GM21367 (cell line): ENCODE results near the gene GGA2.
A peak's percentile ranks its signal among the peaks of the same experiment; 100 is the strongest.
"Not testable (repeated sequence)": the region's sequence is repeated elsewhere in the genome, so short reads cannot be mapped to it uniquely, and the experiment has no call there.

Source experiments
- ATAC-seq: cut with Tn5 transposase; IDR thresholded peaks from one replicate; pipeline ENCODE4 v1.9.1; 2021; ENCODE audit not compliant: unreplicated experiment

The GGA2 gene, protein sequence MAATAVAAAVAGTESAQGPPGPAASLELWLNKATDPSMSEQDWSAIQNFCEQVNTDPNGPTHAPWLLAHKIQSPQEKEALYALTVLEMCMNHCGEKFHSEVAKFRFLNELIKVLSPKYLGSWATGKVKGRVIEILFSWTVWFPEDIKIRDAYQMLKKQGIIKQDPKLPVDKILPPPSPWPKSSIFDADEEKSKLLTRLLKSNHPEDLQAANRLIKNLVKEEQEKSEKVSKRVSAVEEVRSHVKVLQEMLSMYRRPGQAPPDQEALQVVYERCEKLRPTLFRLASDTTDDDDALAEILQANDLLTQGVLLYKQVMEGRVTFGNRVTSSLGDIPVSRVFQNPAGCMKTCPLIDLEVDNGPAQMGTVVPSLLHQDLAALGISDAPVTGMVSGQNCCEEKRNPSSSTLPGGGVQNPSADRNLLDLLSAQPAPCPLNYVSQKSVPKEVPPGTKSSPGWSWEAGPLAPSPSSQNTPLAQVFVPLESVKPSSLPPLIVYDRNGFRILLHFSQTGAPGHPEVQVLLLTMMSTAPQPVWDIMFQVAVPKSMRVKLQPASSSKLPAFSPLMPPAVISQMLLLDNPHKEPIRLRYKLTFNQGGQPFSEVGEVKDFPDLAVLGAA

GRCh38 chr16:23510164-23510914 lies at the start of gene GGA2:
Gene GGA2, minus strand, starts transcription at chr16:23510494. Its CDS starts 83 bp downstream, at chr16:23510411.
- peak; percentile 65 for ATAC-seq

DNA sequence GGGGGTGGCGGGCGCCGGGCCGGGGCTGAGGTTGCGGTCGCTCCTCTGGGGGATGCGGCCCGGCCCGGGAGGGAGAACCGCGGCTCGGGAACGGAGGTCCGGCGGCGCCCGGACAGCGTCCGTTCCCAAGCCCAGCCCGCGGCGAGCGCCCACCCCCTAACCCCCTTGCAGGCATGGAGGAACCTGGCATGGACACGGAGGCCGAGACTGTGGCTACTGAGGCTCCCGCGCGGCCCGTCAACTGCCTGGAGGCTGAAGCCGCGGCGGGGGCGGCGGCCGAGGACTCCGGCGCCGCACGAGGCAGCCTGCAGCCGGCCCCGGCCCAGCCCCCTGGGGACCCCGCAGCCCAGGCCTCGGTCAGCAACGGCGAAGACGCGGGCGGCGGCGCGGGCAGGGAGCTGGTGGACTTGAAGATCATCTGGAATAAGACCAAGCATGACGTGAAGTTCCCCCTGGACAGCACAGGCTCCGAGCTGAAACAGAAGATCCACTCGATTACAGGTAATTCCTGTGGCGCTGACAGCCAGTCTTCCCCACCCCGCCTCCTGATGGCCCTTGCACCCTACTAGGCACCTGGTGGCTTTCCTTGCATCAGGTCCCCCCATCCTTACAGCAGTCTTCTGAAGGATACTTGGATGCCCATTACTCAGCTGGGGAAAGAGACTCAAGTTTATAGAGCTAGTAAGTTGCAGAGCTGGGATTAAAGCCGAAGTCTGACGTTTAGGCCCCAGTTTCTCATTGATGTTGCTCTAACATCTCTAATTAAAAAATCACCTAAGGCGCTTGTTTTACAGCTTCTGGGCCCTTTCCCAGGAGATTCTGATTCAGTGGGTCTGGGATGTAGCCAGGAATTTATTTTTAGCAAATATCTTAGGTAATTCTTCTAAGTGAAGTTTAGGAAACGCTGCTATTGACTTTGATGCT lies 47.7 kb upstream of the GGA2 start:
- peak; percentile 6 for ATAC-seq

- ATAC-seq, result peak; percentile 82
Measured at GRCh38 chr16:23556881-23557778, 46.8 kb upstream of the GGA2 start, which contains the start of the genes EARS2 and UBFD1. Gene EARS2, minus strand, starts transcription at chr16:23557350. Its CDS starts 7 bp downstream, at chr16:23557343. Gene UBFD1, plus strand, starts transcription at chr16:23557727. Its CDS starts 16 bp downstream, at chr16:23557743.

DNA sequence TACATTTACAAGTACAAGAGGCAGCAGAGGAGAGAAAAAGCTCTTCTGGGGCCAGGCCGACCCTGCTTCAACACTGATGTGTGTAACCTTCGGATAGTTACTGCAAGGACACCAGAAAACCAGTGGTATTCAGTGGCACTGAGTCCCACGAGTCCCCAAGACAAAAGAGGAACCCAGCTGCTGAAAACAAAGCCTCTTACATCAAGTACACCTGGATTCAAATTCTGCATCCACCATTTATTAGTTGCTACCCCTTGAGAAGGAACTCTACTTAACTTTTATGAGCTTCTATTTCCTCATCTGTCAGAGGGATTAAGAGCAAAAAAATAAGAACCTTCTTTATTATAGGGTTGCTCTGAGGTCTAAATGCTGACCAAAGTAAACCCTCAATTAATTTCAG lies 44.2 kb upstream of the GGA2 start:
- no peak for ATAC-seq

DNA sequence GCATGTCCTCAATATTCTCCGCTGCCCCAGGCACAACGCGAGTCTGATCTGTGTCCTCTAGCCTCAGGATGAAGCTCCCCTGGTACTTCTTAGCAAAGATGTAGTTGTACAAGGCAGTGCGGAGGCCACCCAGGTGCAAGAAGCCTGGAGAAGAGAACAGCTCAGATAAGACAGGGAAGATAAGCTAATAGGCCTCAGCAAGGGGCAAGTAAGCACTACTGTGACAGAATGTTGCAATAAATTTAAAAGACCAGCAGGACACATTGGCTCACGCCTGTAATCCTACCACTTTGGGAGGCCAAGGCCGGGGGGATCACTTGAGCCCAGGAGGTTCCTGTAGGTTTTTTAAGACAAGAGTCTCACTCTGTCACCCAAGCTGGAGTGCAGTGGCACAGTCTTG lies 41.9 kb upstream of the GGA2 start:
- ATAC-seq, result no peak

GRCh38 chr16:23549938-23550337 lies 39.6 kb upstream of the GGA2 start:
- ATAC-seq, result no peak

DNA sequence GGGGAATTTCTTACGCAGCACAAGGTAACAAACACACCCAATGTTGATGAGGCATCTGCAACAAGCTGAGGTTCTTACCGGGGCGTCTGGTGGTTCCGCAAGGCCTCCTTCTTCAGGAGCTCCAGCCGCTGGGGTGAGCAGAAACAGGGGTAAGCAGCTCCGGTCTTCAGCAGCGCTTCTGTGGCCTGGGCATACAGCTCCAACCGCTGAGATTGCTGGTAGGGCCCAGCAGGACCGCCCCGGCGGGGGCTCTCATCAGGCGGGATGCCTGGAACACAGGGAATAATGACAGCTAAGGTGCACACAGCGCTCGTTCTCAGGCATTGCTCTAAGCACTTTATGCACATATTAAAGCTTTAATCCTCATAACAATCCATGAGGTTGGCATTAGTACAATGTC lies 34.1 kb upstream of the GGA2 start:
- ATAC-seq, result no peak

DNA sequence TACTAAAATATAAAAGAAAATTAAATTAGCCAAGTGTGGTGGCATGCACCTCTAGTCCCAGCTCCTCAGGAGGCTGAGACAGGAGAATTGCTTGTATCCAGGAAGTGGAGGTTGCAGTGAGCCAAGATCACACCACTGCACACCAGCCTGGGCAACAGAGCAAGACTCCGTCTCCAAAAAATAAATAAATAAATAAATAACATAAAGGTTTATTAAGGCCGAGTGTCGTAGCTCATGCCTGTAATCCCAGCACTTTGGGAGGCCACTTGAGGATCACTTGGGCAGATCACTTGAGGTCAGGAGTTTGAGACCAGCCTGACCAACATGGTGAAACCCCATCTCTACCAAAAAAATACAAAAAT lies 30.5 kb upstream of the GGA2 start:
- ATAC-seq, result not testable (repeated sequence)

DNA sequence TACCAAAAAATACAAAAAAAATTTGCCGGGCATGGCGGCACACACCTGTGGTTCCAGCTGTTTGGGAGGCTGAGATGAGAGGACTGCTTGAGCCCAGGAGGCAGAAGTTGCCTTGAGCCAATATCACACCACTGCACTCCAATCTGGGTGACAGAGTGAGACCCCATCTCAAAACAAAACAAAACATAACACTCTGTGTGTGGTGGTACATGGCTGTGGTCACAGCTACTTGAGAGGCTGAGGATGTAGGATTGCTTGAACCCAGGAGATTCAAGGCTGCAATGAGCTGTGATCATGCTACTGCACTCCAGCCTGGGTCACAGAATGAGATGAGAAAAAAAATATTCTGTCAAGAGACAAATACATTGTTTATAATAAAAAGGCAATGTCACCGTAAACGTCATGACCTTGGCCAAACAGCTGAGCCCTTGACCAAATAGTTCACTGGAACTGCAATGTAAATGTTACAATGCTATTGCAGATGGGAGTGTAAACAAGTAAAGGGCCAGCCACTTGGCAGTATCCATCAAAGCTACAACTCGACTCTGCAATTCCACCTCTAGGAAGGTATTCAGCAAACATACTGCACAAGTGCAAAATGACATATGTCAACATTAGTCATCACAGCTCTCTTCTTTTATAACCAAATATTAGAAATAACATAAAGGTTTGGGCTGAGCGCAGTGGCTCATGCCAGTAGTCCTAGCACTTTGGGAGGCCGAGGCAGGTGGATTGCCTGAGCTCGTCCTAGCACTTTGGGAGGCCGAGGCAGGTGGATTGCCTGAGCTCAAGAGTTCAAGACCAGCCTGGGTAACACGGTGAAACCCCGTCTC lies 29.9 kb upstream of the GGA2 start:
- ATAC-seq, result no peak

- no peak for ATAC-seq
Measured at GRCh38 chr16:23538919-23539278, 28.6 kb upstream of the GGA2 start.

- no peak for ATAC-seq
Measured at GRCh38 chr16:23537390-23537789, 27.1 kb upstream of the GGA2 start.

- ATAC-seq, result no peak
Measured at GRCh38 chr16:23535901-23536300, 25.6 kb upstream of the GGA2 start.

DNA sequence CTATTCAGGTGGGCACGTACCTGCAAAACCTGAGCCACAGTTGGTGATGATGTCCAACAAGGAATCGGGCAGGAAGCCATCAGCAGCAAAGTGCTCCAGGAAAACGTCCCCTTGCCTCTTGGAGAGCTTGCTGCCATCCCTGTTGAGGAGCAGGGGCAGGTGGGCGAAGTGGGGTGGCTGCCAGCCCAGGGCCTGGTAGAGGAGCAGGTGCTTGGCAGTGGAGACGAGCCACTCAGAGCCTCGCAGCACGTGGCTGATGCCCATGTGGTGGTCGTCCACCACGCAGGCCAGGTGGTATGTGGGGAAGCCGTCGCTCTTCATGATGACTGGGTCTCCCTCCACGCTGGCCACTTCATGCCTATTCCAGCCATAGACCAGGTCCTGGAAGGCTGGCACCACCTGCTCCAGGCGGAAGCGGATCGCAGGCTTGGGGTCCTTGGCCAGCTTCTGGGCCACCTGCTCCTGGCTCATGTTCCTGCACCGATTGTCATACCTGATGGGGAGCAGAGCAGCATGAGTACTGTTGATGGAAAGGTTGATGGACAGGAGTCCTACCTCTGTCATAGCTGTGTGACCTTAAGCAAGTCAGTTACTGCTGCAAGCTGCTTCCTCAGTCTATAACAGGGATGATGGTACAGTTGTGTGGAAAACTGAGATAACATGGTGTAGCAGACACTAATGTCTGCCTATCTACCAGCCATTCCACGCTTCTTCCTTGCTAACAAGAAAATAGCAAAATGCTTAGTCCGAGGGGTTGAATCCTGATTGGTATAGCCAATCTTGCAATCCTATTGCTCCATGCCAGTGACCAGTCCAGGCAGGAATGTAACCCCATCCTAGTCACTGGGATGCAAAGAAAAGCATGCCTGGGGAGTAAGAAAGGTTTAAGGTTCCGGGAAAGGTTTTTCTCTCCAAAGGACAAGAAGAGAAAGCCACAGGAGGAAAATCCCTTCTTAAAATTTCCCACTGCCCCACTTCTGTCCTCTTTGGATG lies 24.9 kb upstream of the GGA2 start:
- no peak for ATAC-seq

DNA sequence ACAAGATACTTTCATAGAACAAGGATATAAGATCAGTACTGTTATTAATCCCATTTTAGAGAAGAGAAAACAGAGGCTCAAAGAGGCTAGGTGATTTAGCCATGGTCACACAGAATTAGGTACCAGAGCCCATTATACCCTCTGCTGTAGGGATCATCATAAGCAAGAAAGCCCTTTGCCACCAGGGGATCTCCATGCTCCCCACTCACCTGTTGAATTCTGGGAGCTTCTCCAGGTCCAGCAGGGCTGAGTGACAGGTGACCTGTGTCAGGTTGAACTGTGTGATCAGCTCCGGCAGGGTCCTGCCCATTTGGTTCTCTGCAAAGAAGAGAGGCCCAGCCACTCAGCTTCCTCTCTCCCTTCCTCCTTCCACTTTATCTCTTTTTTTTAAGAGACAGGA lies 22.2 kb upstream of the GGA2 start:
- ATAC-seq, result no peak

- no peak for ATAC-seq
Measured at GRCh38 chr16:23530062-23530461, 19.8 kb upstream of the GGA2 start.

- ATAC-seq, result no peak
Measured at GRCh38 chr16:23528644-23529310, 18.5 kb upstream of the GGA2 start.
